K562 (cell line): ENCODE data around the gene ADCY9. TPM values are rescaled to one million over a fixed set of nuclear protein-coding genes. Genes with fewer than 3 reads are reported as not detected.

ENCODE experiments used
- ATAC-seq: fragments of 200-7000 bp; cut with Tn5 transposase; 3 replicates; pipeline ENCODE4 v1.9.1; 2020; ENCODE audit warnings: moderate library complexity
- BruUV-seq: library from RNA; stranded (reverse); fragments of 400-500 nt; replicated peaks from 2 replicates; lab custom pipeline; 2021; lab: Mats Ljungman, UMichigan
- CTCF ChIA-PET: fragments of 300-600 bp; formaldehyde crosslinking; extraction: SDS; loops from one replicate; lab custom pipeline; 2021; ENCODE audit warnings: low intra/inter-chr PET ratio; lab: Yijun Ruan, JAX
- POLR2A ChIA-PET: fragments of 300-600, 350-650 bp; sonication (Branson Sonifier 250); formaldehyde crosslinking; extraction: SDS; loops from one replicate; lab custom pipeline; 2021; ENCODE audit warnings: antibody characterized with exemption, inconsistent platforms; lab: Yijun Ruan, JAX
- DNase-seq, 4 experiments: peaks; one replicate each; pipeline versions ENCODE4 v3.0.0 to v3.0.0-alpha.2; 2011 to 2018; ENCODE audit warnings: low spot score in 3 of 4, mixed read lengths in 3 of 4; ENCODE audit errors: extremely low read depth in 1 of 4
- FAIRE-seq: peaks from 2 replicates; lab custom pipeline; 2011; peaks lifted over from hg19 to GRCh38; lab: Jason Lieb, UNC
- H2AFZ ChIP-seq: 2 replicates; pipeline ENCODE4 v1.6.0; 2011; ENCODE audit warnings: low read depth, low read length, control low read depth, inconsistent platforms
- H3K27ac ChIP-seq: fragments of 200-600 bp; 3 replicates; pipeline ENCODE4 v1.8.0; 2011; ENCODE audit warnings: low read depth, mild to moderate bottlenecking, control low read depth, inconsistent platforms, low read length, moderate library complexity, mixed read lengths; ENCODE audit errors: extremely low read depth
- H3K27me3 ChIP-seq, 2 experiments: fragments of 300-600 bp in 1 of 2; 2 replicates in 1 of 2; 3 replicates in 1 of 2; pipeline versions ENCODE4 v1.6.0 to v1.8.0; 2011; ENCODE audit warnings: inconsistent platforms in 2 of 2, low read length in 2 of 2, mild to moderate bottlenecking in 1 of 2, mixed read lengths in 1 of 2, moderate library complexity in 1 of 2; ENCODE audit not compliant: control insufficient read depth in 2 of 2, insufficient read depth in 2 of 2
- H3K36me3 ChIP-seq: fragments of 300-600 bp; 3 replicates; pipeline ENCODE4 v1.8.0; 2011; ENCODE audit warnings: mild to moderate bottlenecking, low read length, inconsistent platforms; ENCODE audit not compliant: control insufficient read depth, insufficient read depth
- H3K4me1 ChIP-seq, 2 experiments: fragments of 200-600 bp in 1 of 2; replicated peaks in 1 of 2; 2 replicates in 1 of 2; 3 replicates in 1 of 2; pipeline versions ENCODE4 v1.5.1 to v1.8.0; 2011; ENCODE audit warnings: inconsistent platforms in 2 of 2, low read length in 2 of 2, mild to moderate bottlenecking in 1 of 2, mixed read lengths in 1 of 2, moderate library complexity in 1 of 2; ENCODE audit not compliant: control insufficient read depth in 2 of 2, insufficient read depth in 2 of 2
- H3K4me2 ChIP-seq: 2 replicates; pipeline ENCODE4 v1.6.1; 2011; ENCODE audit warnings: low read length, control low read depth, inconsistent platforms, mixed read lengths; ENCODE audit not compliant: insufficient read depth
- H3K4me3 ChIP-seq: fragments of 200-600 bp; sonication (generic), shearing (Covaris generic); 2 replicates; pipeline ENCODE4 v1.5.1; 2016; ENCODE audit warnings: control low read depth, inconsistent platforms
- H3K79me2 ChIP-seq: fragments of 200-600 bp; 3 replicates; pipeline ENCODE4 v1.8.0; 2011; ENCODE audit warnings: low read length, inconsistent platforms; ENCODE audit not compliant: control insufficient read depth, insufficient read depth
- H3K9ac ChIP-seq, 2 experiments: 2 replicates each; pipeline versions ENCODE4 v1.6.0 to v1.6.1; 2011; ENCODE audit warnings: low read depth in 2 of 2, low read length in 2 of 2, control low read depth in 1 of 2, inconsistent platforms in 1 of 2, mild to moderate bottlenecking in 1 of 2, mixed read lengths in 1 of 2; ENCODE audit not compliant: insufficient read depth in 1 of 2
- H3K9me1 ChIP-seq: one replicate; pipeline ENCODE4 v1.6.0; 2011; ENCODE audit warnings: inconsistent platforms, mild to moderate bottlenecking, low read length, moderate library complexity; ENCODE audit not compliant: control insufficient read depth, insufficient read depth
- H3K9me3 ChIP-seq: replicated peaks from 2 replicates; pipeline ENCODE4 v1.5.1; 2011; ENCODE audit warnings: low read depth, low read length, inconsistent platforms; ENCODE audit not compliant: control insufficient read depth, insufficient read depth
- H4K20me1 ChIP-seq: replicated peaks from 2 replicates; pipeline ENCODE4 v1.6.1; 2011; ENCODE audit warnings: low read length, inconsistent platforms, mixed read lengths; ENCODE audit not compliant: control insufficient read depth, insufficient read depth
- ATF3 ChIP-seq, 2 experiments: fragments of 450-650 bp in 1 of 2; sonication (generic) in 1 of 2; formaldehyde crosslinking in 1 of 2; IDR thresholded peaks in 1 of 2; conservative IDR thresholded peaks in 1 of 2; 2 replicates each; pipeline versions ENCODE4 v1.6.1 to v1.8.1; 2016 to 2023; ENCODE audit warnings: mild to moderate bottlenecking in 2 of 2, moderate library complexity in 2 of 2, inconsistent platforms in 1 of 2, missing genetic modification reagents in 1 of 2
- EHMT2 ChIP-seq: fragments of 450-650 bp; IDR thresholded peaks from 2 replicates; pipeline ENCODE4 v1.6.1; 2018; ENCODE audit warnings: antibody characterized with exemption
- MAFF ChIP-seq: IDR thresholded peaks from 2 replicates; pipeline ENCODE4 v1.6.1; 2012; ENCODE audit warnings: low read length, improper control_type of control experiment
- NR2F6 ChIP-seq: fragments of 450-650 bp; formaldehyde crosslinking; IDR thresholded peaks from 2 replicates; pipeline ENCODE4 v1.4.0; 2020; ENCODE audit warnings: mild to moderate bottlenecking
- PHF21A ChIP-seq: fragments of 450-650 bp; IDR thresholded peaks from 2 replicates; pipeline ENCODE4 v1.6.1; 2017; ENCODE audit warnings: low read depth, borderline replicate concordance
- POLR2AphosphoS5 ChIP-seq: IDR thresholded peaks from 2 replicates; pipeline ENCODE4 v1.6.1; 2011; ENCODE audit warnings: mild to moderate bottlenecking, low read depth, low read length, moderate library complexity; ENCODE audit not compliant: control insufficient read depth, insufficient read depth
- RERE ChIP-seq: sonication (generic); formaldehyde crosslinking; IDR thresholded peaks from 2 replicates; pipeline ENCODE4 v1.8.0; 2023; ENCODE audit warnings: missing genetic modification reagents, mild to moderate bottlenecking, borderline replicate concordance
- RNF2 ChIP-seq: sonication (generic); IDR thresholded peaks from 2 replicates; pipeline ENCODE4 v1.6.1; 2016
- TAL1 ChIP-seq: fragments of 450-650 bp; IDR thresholded peaks from 2 replicates; pipeline ENCODE4 v1.6.1; 2016; ENCODE audit warnings: mild to moderate bottlenecking
- WGBS: fragments of 100-300 bp; shearing (Covaris generic); methylation state at CpG from one replicate; pipeline ENCODE4 v1.1.6; 2016; ENCODE audit warnings: low coverage, mixed read lengths; ENCODE audit not compliant: insufficient coverage; ENCODE audit errors: missing lambda C conversion rate; 5-methylcytosine and 5-hydroxymethylcytosine counted together
- in situ Hi-C: fragments of 300-500 bp; cut with MboI; formaldehyde crosslinking; loops from 4 replicates; pipeline ENCODE4 v1.15.0; 2018; ENCODE audit warnings: inconsistent platforms, mixed read lengths
- intact Hi-C: fragments of 100-400 bp; cut with micrococcal nuclease; formaldehyde crosslinking; loops from 2 replicates; pipeline ENCODE4 v1.14.2; 2022
- polyA plus RNA-seq, 8 experiments: library from polyadenylated mRNA; depleted of rRNA in 4 of 8; stranded (reverse) in 5 of 8; unstranded in 3 of 8; fragments of >200 nt; fragmentation: Nextera tagmentation in 2 of 8; fragmentation: Illumina TruSeq in 1 of 8; extraction: Ambion mirVana in 2 of 8; extraction: Trizol in 1 of 8; gene quantifications; 2 replicates each; pipeline versions ENCODE4 v1.2.1 to v1.2.3, GENCODE V29; 2011 to 2014; ENCODE audit warnings: inconsistent platforms in 1 of 8, missing spikeins in 1 of 8
- total RNA-seq, 7 experiments: library from RNA; depleted of rRNA in 6 of 7; stranded (reverse); fragments of >200 nt in 6 of 7; fragmentation: Illumina TruSeq in 2 of 7; extraction: Trizol in 2 of 7; gene quantifications; 2 replicates each; pipeline versions ENCODE4 v1.2.1 to v1.2.3, GENCODE V29; 2011 to 2021; ENCODE audit warnings: low replicate concordance in 1 of 7

The ADCY9 gene
- total and polyA plus RNA-seq, 9 of the 15 experiments (the other 6 are each of a cell fraction or from before 2014, with no cell fraction given): 0.03 to 0.29 (median 0.17) TPM

GRCh38 chr16:4057439-4057877, 58.8 kb downstream of the ADCY9 start (continued):
- TF ChIP-seq POLR2AphosphoS5 (no peak), TAL1 (no peak)

- H4K20me1 ChIP-seq: no peaks in the 10 kb centered on the region
- H3K9me3 ChIP-seq: peaks cover 7% of the 10 kb centered on the region
- ATAC-seq (no peak), FAIRE-seq (no peak), DNase-seq (no peak)
- H3K4me2 ChIP-seq: no peak overlapping the region
- WGBS: 3% methylated on average over 15 of the region's 16 CpGs
- ChIA-PET POLR2A (interaction anchor here (0.5 to 1.2 kb wide), 5 partner anchors 10 to 294 kb away, joined by 3 to 5 read pairs (median 3); no protein-coding TSS in a partner anchor), CTCF (no interaction called here)
- in situ Hi-C loops (no loop called here), intact Hi-C loops (no loop called here)
- H3K9ac ChIP-seq: no peak overlapping the region
- H2AFZ ChIP-seq: no peak overlapping the region
- no peak overlapping the region for H3K27ac ChIP-seq
- H3K79me2 ChIP-seq: no peaks in the 10 kb centered on the region
- H3K36me3 ChIP-seq: no peaks in the 10 kb centered on the region
- no peak overlapping the region for H3K4me3 ChIP-seq
- no TSS peak for BruUV-seq
- H3K4me1 ChIP-seq: no peaks in the 10 kb centered on the region
- H3K9me1 ChIP-seq: no peaks in the 10 kb centered on the region
- H3K27me3 ChIP-seq: peaks cover 32 to 53% of the 10 kb centered on the region in 2 experiments; a peak in 4 of 5 replicates
- TF ChIP-seq MAFF: no peak
- TF ChIP-seq RNF2: no peak
- peak; percentile 33; the same call in 1 of the 2 replicates for TF ChIP-seq ATF3 (IDR thresholded peaks at IDR 0.05)
- TF ChIP-seq ATF3 (CRISPR knock-in tag; conservative IDR thresholded peaks at IDR 0.05): no peak
- no peak for TF ChIP-seq NR2F6 (CRISPR knock-in tag)
- no peak for TF ChIP-seq EHMT2
- TF ChIP-seq RERE (CRISPR knock-in tag): no peak
- no peak for TF ChIP-seq PHF21A
These were observed 59.8 kb downstream of the ADCY9 start for GRCh38 chr16:4056161-4057105.
